GM04504 (cell line): ENCODE data around the gene ADAM22.

ENCODE experiments used
- DNase-seq: peaks from one replicate; pipeline ENCODE4 v3.0.0-alpha.2; 2012; ENCODE audit warnings: low read depth

The ADAM22 gene

GRCh38 chr7:88167721-88168120, 233.7 kb downstream of the ADAM22 start:
- no peak for DNase-seq

- no peak for DNase-seq
Measured at GRCh38 chr7:88169717-88170320, 235.8 kb downstream of the ADAM22 start.

- DNase-seq, result no peak
Measured at GRCh38 chr7:88172842-88173241, 238.8 kb downstream of the ADAM22 start.

- no peak for DNase-seq
Measured at GRCh38 chr7:88176190-88176589, 242.1 kb downstream of the ADAM22 start.

GRCh38 chr7:88183051-88183450, 249.0 kb downstream of the ADAM22 start:
- no peak for DNase-seq

GRCh38 chr7:88184848-88185304, 250.8 kb downstream of the ADAM22 start:
- peak; percentile 3 for DNase-seq

- no peak for DNase-seq
Measured at GRCh38 chr7:88185650-88186049, 251.6 kb downstream of the ADAM22 start.

- DNase-seq, result no peak
Measured at GRCh38 chr7:88191911-88192310, 257.9 kb downstream of the ADAM22 start.

- DNase-seq, result no peak
Measured at GRCh38 chr7:88200261-88200660, 266.2 kb downstream of the ADAM22 start.

GRCh38 chr7:88200789-88201188, 266.7 kb downstream of the ADAM22 start:
- no peak for DNase-seq

GRCh38 chr7:88201305-88201704, 267.3 kb downstream of the ADAM22 start:
- DNase-seq, result no peak

GRCh38 chr7:88202278-88202677, 268.2 kb downstream of the ADAM22 start:
- no peak for DNase-seq

GRCh38 chr7:88202799-88203198, 268.7 kb downstream of the ADAM22 start:
- no peak for DNase-seq

- DNase-seq, result no peak
Measured at GRCh38 chr7:88203401-88203800, 269.4 kb downstream of the ADAM22 start.

- no peak for DNase-seq
Measured at GRCh38 chr7:88204525-88205110, 270.6 kb downstream of the ADAM22 start.

GRCh38 chr7:88205179-88205578, 271.1 kb downstream of the ADAM22 start:
- no peak for DNase-seq

- no peak for DNase-seq
Measured at GRCh38 chr7:88206254-88206653, 272.2 kb downstream of the ADAM22 start.

- no peak for DNase-seq
Measured at GRCh38 chr7:88208521-88208920, 274.5 kb downstream of the ADAM22 start.

GRCh38 chr7:88212918-88213317, 278.9 kb downstream of the ADAM22 start:
- no peak for DNase-seq

- no peak for DNase-seq
Measured at GRCh38 chr7:88214456-88214855, 280.4 kb downstream of the ADAM22 start.

GRCh38 chr7:88215295-88215694, 281.2 kb downstream of the ADAM22 start:
- DNase-seq, result no peak

GRCh38 chr7:88216276-88216675, 282.2 kb downstream of the ADAM22 start:
- DNase-seq, result no peak

GRCh38 chr7:88217675-88218428, 283.8 kb downstream of the ADAM22 start:
- DNase-seq, result no peak

GRCh38 chr7:88218429-88218745, 284.3 kb downstream of the ADAM22 start:
- no peak for DNase-seq
